Lower lobe of right lung (tissue), 2 donors: ENCODE measurements around the gene VPS25. TPM values are rescaled to one million over a fixed set of nuclear protein-coding genes. Genes with fewer than 3 reads are reported as not detected.

Experiments used
- ATAC-seq, 2 donors: fragments of 200-7000 bp; cut with Tn5 transposase; one replicate each; pipeline ENCODE4 v1.9.1; 2020 to 2022; ENCODE audit warnings: mild to moderate bottlenecking in 2 of 2, moderate library complexity in 2 of 2
- DNase-seq: peaks from one replicate; pipeline ENCODE4 v3.0.0-alpha.2; 2020
- H3K27ac ChIP-seq: fragments of 200-600 bp; one replicate; pipeline ENCODE4 v1.8.0; 2022
- H3K27me3 ChIP-seq: fragments of 200-600 bp; one replicate; pipeline ENCODE4 v1.8.0; 2022; ENCODE audit warnings: low read depth
- H3K36me3 ChIP-seq: fragments of 200-600 bp; one replicate; pipeline ENCODE4 v1.8.0; 2022; ENCODE audit warnings: mild to moderate bottlenecking
- H3K4me1 ChIP-seq: fragments of 200-600 bp; one replicate; pipeline ENCODE4 v1.8.0; 2022
- H3K4me3 ChIP-seq: fragments of 200-600 bp; one replicate; pipeline ENCODE4 v1.8.0; 2022; ENCODE audit warnings: mild to moderate bottlenecking
- H3K9me3 ChIP-seq: fragments of 200-600 bp; one replicate; pipeline ENCODE4 v1.8.0; 2022
- intact Hi-C: fragments of 100-400 bp; cut with DNase I; formaldehyde crosslinking; loops from one replicate; pipeline ENCODE4 v1.11.0; 2022
- total RNA-seq: library from RNA; stranded (reverse); fragmentation: NEBNext Ultra II Directional; extraction: Animal tissue kit (Norgen Biotek cat#: 25700); gene quantifications from one replicate; pipeline ENCODE4 v1.2.1, GENCODE V29; 2021
- TF ChIP-seq, protein P1 (sequence below): fragments of 200-600 bp; IDR thresholded peaks from one replicate; pipeline ENCODE4 v1.8.0; 2022; ENCODE audit warnings: antibody characterized with exemption, mild to moderate bottlenecking
- donor health status: DM: no; HTN: yes; CAD: no; lungs with severe emphysema.

VPS25 gene
- total RNA-seq, 1 donor from 2014 or later, result 42.1 TPM

DNA sequence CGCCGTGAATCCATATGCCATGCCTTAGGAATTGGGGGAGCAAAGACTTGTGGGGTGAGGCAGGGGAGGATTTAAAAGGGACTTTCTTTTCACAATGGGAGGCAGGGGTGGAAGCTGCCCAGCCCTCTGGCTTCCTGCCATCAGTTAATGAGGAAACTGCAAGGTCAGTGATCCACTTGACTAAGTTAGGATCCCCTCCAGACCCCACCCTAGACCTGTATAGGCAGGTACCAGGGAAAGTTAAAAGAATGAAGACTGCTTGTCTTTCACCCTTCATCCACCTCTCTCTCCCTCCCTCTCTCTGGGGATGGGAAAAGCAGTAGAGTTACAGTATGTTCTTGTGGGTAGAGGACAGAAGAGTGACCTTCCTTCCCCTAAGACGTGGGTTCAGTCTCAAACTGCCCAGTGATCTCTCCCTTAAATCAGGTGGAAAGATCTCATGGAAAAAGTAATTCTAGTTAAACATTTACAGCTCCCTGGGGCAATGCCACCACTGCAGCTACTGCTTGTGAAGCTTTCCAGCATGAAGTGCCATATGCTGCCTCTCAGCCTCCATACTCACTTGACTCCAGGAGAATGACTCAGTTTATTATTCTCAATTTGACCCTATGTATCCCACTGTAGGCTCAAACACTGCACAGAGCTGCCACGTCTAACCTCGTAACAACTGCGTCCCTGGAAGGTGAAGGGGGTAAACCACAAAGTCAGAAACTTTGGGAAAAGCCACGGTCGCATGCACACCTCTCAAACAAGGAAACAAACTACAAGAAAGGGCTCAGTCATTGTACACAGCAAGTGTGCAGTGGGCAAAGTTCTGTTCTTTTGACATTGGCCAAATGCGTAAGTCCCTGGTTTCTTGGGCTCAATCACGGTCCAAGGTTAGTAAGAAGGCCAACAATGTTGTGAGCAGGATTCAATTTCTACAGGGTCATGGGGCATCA lies 24.1 kb downstream of the VPS25 start:
- H3K4me1 ChIP-seq, result peaks cover 20% of the 10 kb centered on the region
- intact Hi-C loops, result no loop called here
- DNase-seq (no peak), ATAC-seq (peak; percentile 11 to 40)
- peaks cover 6% of the 10 kb centered on the region for H3K36me3 ChIP-seq
- H3K27me3 ChIP-seq, result no peaks in the 10 kb centered on the region
- H3K9me3 ChIP-seq, result no peaks in the 10 kb centered on the region
- peak overlapping the region; percentile 98 for H3K4me3 ChIP-seq
- H3K27ac ChIP-seq, result peak overlapping the region; percentile 83
- TF ChIP-seq, protein P1, sequence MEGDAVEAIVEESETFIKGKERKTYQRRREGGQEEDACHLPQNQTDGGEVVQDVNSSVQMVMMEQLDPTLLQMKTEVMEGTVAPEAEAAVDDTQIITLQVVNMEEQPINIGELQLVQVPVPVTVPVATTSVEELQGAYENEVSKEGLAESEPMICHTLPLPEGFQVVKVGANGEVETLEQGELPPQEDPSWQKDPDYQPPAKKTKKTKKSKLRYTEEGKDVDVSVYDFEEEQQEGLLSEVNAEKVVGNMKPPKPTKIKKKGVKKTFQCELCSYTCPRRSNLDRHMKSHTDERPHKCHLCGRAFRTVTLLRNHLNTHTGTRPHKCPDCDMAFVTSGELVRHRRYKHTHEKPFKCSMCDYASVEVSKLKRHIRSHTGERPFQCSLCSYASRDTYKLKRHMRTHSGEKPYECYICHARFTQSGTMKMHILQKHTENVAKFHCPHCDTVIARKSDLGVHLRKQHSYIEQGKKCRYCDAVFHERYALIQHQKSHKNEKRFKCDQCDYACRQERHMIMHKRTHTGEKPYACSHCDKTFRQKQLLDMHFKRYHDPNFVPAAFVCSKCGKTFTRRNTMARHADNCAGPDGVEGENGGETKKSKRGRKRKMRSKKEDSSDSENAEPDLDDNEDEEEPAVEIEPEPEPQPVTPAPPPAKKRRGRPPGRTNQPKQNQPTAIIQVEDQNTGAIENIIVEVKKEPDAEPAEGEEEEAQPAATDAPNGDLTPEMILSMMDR, result no peak

DNA sequence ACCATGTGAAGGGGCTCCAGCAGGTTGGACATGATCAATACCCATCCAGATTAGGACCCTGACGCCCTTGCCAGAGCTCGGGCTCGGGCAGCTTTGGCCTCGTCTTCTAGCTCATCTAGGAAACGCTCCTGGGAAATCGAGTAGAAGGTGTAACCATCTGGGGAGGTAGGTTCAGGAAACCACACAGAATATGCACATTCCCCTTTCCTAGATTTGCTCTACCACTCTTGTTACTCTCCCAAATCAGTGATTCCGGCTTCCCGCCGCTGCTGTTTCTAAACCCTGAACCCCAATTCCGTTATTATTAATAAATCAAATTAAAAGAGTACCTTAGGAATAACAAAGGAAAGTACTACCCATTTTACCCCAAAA lies 24.7 kb downstream of the VPS25 start:
- TF ChIP-seq, protein P1, result no peak
- intact Hi-C loops, result no loop called here
- H3K9me3 ChIP-seq, result no peaks in the 10 kb centered on the region
- no peak for ATAC-seq
- H3K36me3 ChIP-seq, result peaks cover 6% of the 10 kb centered on the region
- H3K4me3 ChIP-seq, result peak overlapping the region; percentile 98
- no peak for DNase-seq
- peak overlapping the region; percentile 83 for H3K27ac ChIP-seq
- H3K27me3 ChIP-seq, result no peaks in the 10 kb centered on the region
- peaks cover 20% of the 10 kb centered on the region for H3K4me1 ChIP-seq

DNA sequence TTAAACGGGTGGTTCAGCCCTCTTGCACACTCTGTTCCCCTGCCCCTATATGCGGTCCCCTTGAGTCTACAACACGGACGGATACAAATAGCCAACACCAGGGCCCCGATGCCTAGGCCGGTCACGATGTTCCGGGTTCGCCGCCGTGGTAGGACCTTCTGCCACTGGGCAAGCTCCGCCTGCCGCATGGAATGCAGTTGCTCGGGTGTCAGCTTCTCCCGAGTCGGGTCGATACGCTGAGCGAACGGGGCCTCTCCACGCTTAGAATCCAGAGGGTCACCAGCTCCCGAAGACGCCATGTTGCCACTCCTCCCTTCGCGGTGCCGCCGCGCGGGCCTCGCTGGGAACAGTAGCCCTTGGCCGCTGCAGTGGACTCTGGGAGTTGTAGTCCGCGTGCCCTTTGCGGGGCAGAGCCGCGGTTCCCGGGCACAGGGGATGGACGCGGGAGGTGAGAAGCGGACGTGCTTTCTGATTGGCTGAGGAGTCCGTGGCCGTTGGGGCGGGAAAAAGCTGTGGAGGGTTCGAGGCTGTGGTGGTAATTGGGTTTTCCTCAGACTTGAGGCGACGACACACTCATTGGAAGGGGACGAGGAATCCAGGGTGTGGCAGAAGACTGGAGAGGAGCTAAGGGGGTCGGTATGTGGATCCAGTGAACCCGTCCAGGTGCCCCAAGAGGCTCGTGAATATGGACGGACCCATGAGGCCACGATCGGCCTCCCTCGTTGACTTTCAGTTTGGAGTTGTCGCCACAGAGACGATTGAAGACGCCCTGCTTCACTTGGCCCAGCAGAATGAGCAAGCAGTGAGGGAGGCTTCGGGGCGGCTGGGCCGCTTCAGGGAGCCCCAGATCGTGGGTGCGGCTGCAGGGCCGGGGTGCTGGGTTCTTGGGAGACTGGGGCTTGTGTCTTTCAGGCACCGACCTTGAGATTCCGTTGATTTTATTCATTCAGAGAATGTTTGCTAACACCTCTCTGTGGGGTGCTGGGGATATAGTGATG lies 25.4 kb downstream of the VPS25 start, which contains the start of the genes CNTD1 and COA3:
TSS of gene CNTD1 (plus strand) at position 479 of the 998 bp plus-strand sequence. CDS start at position 686, 207 bp downstream.
TSS of gene COA3 (minus strand) at position 322 of the 998 bp plus-strand sequence. CDS start at position 299, 23 bp downstream.
- Histone ChIP-seq H3K4me3 (peak within 1 kb of the TSS; percentile 98), H3K9me3 (no peaks in the 10 kb centered on the region), H3K27ac (peak within 1 kb of the TSS; percentile 83), H3K36me3 (peaks cover 6% of the 10 kb centered on the region), H3K27me3 (no peaks in the 10 kb centered on the region), H3K4me1 (peaks cover 20% of the 10 kb centered on the region)
- TF ChIP-seq, protein P1, result no peak
- peak; percentile 96 to 98 for ATAC-seq
- intact Hi-C loops, result no loop called here
- peak; percentile 93 for DNase-seq

DNA sequence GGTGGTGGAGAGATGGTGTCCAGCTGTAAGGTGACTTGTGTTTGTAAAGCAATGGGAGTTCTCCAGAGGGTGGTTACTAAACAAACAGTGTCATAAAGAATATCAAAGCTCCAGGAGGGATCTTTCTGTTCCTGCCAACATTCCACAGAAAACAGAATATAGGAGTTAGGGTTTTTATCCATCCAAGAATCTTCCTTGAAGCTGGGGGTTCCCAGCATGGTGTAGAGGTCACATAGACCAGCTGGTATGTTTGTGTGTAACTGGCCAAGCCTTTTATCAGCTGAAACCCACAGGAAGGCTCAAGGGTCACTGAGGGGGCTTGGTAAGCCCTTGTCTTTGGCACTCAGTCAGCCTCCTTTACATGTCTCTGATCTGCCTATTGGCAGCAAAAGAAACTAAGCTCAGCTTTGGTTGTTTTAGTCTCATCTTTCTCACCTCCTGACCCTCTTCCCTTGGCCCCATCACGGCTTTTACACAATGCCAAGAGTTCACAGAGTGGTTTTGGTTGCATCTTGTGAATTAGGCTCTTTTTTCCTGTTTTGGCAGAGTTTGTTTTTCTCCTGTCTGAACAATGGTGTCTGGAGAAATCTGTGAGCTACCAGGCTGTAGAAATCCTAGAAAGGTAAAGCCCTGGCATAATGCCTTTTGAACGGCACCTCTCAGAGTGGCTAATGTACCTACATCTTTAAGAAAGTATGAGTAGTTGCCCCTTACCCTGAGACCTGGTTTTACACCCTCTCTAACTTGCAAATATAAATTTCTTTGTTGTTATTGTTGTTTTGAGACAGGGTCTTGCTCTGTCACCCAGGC lies 30.0 kb downstream of the VPS25 start:
- intact Hi-C loops, result no loop called here
- Histone ChIP-seq H3K9me3 (no peaks in the 10 kb centered on the region), H3K27ac (no peak overlapping the region), H3K4me3 (no peak overlapping the region), H3K4me1 (peaks cover 5% of the 10 kb centered on the region), H3K27me3 (no peaks in the 10 kb centered on the region), H3K36me3 (no peaks in the 10 kb centered on the region)
- DNase-seq (no peak), ATAC-seq (no peak)
- TF ChIP-seq, protein P1, result no peak
